Astrocyte of the cerebellum (primary cell): ENCODE measurements around the gene ZNF396.

Experiments
- DNase-seq: peaks from one replicate; pipeline ENCODE4 v3.0.0-alpha.2; 2011; ENCODE audit warnings: low read depth
- H3K4me3 ChIP-seq: 2 replicates; pipeline ENCODE4 v1.5.1; 2011; ENCODE audit warnings: mild to moderate bottlenecking, low read depth, low read length, moderate library complexity
- in situ Hi-C: cut with HindIII; loops from 2 replicates; pipeline ENCODE4 v1.10.0; 2017; ENCODE audit warnings: low sequenced_read_pairs
- TF ChIP-seq, protein P1 (sequence below): IDR thresholded peaks from 2 replicates; pipeline ENCODE4 v1.5.1; 2012; ENCODE audit warnings: low read length, low read depth, moderate library complexity, mild to moderate bottlenecking; ENCODE audit errors: missing control alignments

The ZNF396 gene

DNA sequence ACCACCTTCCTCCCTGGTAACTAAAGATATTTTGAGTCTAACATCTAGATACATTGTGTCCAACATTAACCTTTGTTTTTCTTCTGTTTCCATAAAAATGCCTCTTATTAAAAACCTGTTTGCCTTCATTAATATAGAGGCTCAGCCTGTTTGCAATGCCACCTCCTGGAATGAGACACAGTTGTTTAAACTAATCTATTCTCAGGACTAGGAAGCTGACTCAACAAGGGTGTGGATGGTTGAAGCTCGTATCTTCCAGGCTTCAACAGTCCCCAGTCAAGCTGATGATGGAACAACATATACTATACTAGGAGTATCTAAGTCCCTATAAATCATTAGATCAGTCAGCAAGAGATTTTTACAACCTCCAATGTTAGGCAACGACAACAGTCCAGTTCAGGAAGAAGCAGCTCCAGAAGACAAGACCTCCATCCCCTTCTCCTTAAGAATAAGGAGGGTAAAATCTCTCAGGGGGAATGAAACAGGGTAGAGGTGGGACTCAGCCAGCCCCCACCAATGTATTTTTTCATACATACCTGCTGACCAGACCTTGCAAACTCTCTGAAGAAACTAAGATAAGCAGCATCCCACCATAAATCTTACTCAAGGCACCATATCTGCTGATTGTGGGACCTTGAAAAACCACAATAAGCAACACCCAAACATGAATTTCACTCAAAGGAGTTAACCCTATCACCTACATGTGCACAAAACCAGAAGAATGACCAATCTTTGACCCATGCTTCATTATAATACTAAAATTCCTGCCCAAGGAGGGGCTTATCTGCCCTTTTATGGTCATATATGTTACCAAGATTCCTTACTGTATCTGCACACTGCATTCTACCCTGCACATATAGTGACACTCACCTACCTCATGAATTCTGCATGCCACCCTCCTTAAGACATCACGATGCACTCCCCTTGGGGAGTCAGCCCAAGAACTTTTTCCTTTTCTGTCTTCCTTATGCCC is 54.4 kb downstream of the ZNF396 start:
- TF ChIP-seq, protein P1, sequence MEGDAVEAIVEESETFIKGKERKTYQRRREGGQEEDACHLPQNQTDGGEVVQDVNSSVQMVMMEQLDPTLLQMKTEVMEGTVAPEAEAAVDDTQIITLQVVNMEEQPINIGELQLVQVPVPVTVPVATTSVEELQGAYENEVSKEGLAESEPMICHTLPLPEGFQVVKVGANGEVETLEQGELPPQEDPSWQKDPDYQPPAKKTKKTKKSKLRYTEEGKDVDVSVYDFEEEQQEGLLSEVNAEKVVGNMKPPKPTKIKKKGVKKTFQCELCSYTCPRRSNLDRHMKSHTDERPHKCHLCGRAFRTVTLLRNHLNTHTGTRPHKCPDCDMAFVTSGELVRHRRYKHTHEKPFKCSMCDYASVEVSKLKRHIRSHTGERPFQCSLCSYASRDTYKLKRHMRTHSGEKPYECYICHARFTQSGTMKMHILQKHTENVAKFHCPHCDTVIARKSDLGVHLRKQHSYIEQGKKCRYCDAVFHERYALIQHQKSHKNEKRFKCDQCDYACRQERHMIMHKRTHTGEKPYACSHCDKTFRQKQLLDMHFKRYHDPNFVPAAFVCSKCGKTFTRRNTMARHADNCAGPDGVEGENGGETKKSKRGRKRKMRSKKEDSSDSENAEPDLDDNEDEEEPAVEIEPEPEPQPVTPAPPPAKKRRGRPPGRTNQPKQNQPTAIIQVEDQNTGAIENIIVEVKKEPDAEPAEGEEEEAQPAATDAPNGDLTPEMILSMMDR = no peak
- no peak for DNase-seq
- H3K4me3 ChIP-seq = no peak overlapping the region
- in situ Hi-C loops = no loop called here
